ENCODE results near the gene SMARCA2.

Gene SMARCA2

DNA sequence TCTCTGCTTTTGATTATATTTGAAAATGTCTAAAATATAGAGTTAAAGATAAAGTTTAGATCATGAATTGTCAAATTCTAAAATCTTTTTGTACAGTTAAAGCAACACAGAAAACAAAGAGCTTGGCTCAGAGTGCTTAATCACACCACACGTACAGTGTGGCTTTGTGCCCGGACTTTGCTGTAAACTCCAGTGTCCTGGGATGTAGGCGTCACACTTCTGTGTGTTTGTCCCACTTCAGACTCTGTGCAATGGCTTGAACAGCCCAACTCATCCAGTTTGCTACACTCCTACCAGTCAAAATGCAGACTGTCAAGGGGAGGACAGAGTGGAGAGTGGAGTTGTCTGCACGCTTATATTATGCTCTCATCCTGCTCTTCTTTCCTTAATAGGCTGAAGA, 45.3 kb downstream of the SMARCA2 start:
- no CpG with 5 or more reads among the region's 4 CpGs for WGBS (ENCODE audit: insufficient coverage, insufficient read length)
- DNase-seq (ENCODE audit: low read depth, low spot score): no peak
- Histone ChIP-seq H3K4me1 (ENCODE audit: control insufficient read depth, insufficient read depth, low read length) (no peaks in the 10 kb centered on the region), H3K9me3 (ENCODE audit: control insufficient read depth, insufficient read depth, low read length) (no peaks in the 10 kb centered on the region), H3K36me3 (ENCODE audit: control insufficient read depth, insufficient read depth, low read length) (no peaks in the 10 kb centered on the region), H3K27ac (ENCODE audit: low read length) (no peak overlapping the region), H3K4me3 (ENCODE audit: low read length) (no peak overlapping the region), H3K27me3 (ENCODE audit: control insufficient read depth, insufficient read depth, low read length) (no peaks in the 10 kb centered on the region)

DNA sequence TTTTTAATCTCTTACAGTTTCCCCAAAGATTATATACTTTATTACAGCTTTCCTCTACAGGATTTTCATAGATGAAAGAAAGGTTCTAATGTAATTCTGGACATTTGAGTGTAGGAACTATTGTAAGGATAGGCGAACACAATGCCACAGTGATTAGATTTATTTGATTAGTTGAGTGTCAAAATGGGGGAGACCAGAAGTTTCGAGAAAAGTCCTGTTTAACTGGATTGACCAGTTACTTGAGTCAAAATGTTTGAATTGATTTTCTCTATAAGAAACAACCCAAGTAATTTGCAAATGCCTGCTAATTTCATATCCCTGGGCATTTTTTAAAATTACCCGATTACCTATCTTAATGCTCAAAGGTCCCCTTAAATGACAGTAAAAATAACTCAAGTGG, 50.6 kb downstream of the SMARCA2 start:
- H3K4me1 ChIP-seq (ENCODE audit: control insufficient read depth, insufficient read depth, low read length): no peaks in the 10 kb centered on the region
- WGBS (ENCODE audit: insufficient coverage, insufficient read length): no CpG with 5 or more reads among the region's 3 CpGs
- no peak overlapping the region for H3K4me3 ChIP-seq (ENCODE audit: low read length)
- DNase-seq (ENCODE audit: low read depth, low spot score): no peak
- no peaks in the 10 kb centered on the region for H3K27me3 ChIP-seq (ENCODE audit: control insufficient read depth, insufficient read depth, low read length)
- H3K27ac ChIP-seq (ENCODE audit: low read length): no peak overlapping the region
- H3K9me3 ChIP-seq (ENCODE audit: control insufficient read depth, insufficient read depth, low read length): no peaks in the 10 kb centered on the region
- H3K36me3 ChIP-seq (ENCODE audit: control insufficient read depth, insufficient read depth, low read length): no peaks in the 10 kb centered on the region

DNA sequence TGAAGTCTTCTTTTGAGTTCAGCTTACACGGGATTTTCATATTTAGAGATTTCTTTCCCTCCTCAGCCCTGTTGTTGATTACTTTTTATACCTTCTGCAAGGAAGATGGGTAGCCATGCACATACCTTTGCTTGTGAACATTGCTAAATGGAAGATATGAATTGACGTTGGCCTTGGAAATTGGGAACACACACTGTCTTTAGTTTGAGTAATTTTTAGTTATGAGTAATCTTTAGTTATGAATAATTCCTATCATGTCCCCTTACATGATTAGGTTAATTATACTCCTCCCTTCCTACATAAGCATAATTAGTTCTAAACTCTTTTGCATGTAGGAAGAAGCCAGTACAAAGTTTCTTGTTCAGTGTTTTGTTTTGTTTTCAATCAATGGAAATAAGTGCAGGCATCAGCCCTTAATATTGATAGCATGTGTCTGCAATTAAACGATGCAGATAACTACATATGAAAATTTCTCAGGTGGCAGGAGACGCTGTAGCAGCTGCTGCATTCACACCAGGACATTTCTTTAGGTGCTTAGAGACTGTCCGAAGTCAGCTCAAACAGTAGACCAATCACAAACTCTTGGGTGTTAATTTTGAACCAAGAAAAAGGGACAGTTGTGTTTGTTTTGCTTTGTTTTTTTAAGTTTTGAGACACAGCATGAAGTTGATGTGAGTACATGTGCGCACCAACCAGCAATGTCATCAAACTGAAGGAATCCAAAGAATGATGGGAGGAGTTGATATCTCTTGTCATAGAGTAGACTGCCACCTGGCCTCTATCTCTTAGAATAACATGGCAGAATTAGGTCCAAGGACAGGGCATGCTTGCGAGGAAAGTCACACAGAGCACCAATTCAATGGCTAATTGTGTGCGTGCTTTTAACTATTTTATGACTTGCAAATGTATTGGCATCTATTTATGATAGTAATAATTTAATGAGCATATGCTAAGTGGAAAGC, 51.4 kb downstream of the SMARCA2 start:
- no peaks in the 10 kb centered on the region for H3K36me3 ChIP-seq (ENCODE audit: control insufficient read depth, insufficient read depth, low read length)
- no peaks in the 10 kb centered on the region for H3K9me3 ChIP-seq (ENCODE audit: control insufficient read depth, insufficient read depth, low read length)
- no CpG with 5 or more reads among the region's 8 CpGs for WGBS (ENCODE audit: insufficient coverage, insufficient read length)
- H3K4me3 ChIP-seq (ENCODE audit: low read length): no peak overlapping the region
- peak; percentile 20 for DNase-seq (ENCODE audit: low read depth, low spot score)
- no peak overlapping the region for H3K27ac ChIP-seq (ENCODE audit: low read length)
- H3K4me1 ChIP-seq (ENCODE audit: control insufficient read depth, insufficient read depth, low read length): no peaks in the 10 kb centered on the region
- no peaks in the 10 kb centered on the region for H3K27me3 ChIP-seq (ENCODE audit: control insufficient read depth, insufficient read depth, low read length)

DNA sequence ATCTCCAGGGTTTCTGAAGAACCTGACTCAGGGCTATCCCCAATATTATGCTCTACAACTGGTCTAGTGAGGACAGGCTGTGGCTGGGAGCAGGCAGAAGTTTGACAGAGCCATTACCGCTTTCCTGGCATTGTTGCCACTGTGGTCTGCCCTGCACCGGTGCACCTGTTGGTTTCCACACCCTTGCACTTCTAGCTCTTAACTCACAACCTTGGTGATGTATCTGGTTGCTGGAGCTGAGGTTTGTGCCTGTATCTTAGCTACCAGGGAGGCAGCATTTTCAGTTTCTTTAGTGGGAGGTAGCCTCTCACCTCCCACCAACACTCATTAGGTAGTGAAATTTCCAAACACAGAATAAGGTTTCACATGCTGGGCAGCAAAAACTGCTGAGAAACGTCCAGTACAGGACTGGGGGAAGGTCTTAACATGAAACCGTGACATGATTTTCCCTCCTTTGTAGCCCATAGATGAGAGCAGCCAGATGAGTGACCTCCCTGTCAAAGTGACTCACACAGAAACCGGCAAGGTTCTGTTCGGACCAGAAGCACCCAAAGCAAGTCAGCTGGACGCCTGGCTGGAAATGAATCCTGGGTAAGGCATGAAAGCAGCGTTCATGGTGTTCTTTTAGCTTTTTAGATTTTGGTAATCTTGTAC, 57.7 kb downstream of the SMARCA2 start:
- Histone ChIP-seq H3K4me3 (ENCODE audit: low read length) (no peak overlapping the region), H3K27ac (ENCODE audit: low read length) (no peak overlapping the region), H3K36me3 (ENCODE audit: control insufficient read depth, insufficient read depth, low read length) (no peaks in the 10 kb centered on the region), H3K4me1 (ENCODE audit: control insufficient read depth, insufficient read depth, low read length) (no peaks in the 10 kb centered on the region), H3K9me3 (ENCODE audit: control insufficient read depth, insufficient read depth, low read length) (no peaks in the 10 kb centered on the region), H3K27me3 (ENCODE audit: control insufficient read depth, insufficient read depth, low read length) (no peaks in the 10 kb centered on the region)
- no peak for DNase-seq (ENCODE audit: low read depth, low spot score)
- no CpG with 5 or more reads among the region's 8 CpGs for WGBS (ENCODE audit: insufficient coverage, insufficient read length)

DNA sequence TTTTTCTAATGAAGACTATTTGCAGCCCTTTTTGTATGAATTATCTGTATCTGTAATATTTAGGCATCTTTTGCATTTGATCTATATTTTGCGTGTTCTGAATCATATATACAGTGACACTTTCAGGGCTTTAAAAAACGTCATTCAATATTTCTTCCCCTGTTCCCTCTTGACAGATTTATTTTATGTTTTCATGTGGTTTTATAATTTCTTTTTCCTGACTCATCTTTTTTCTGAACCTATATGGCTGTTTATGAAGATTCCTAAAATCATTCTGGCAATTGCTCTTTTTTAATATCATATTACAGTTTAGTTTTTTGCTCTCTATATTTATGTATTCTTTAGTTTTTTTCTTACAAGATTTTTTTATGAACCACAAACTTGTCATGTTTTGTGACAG, 67.6 kb downstream of the SMARCA2 start:
- Histone ChIP-seq H3K27ac (ENCODE audit: low read length) (no peak overlapping the region), H3K27me3 (ENCODE audit: control insufficient read depth, insufficient read depth, low read length) (no peaks in the 10 kb centered on the region), H3K9me3 (ENCODE audit: control insufficient read depth, insufficient read depth, low read length) (no peaks in the 10 kb centered on the region), H3K36me3 (ENCODE audit: control insufficient read depth, insufficient read depth, low read length) (no peaks in the 10 kb centered on the region), H3K4me1 (ENCODE audit: control insufficient read depth, insufficient read depth, low read length) (no peaks in the 10 kb centered on the region), H3K4me3 (ENCODE audit: low read length) (no peak overlapping the region)
- no CpG with 5 or more reads among the region's 2 CpGs for WGBS (ENCODE audit: insufficient coverage, insufficient read length)
- no peak for DNase-seq (ENCODE audit: low read depth, low spot score)

- DNase-seq (ENCODE audit: low read depth, low spot score): no peak
- WGBS (ENCODE audit: insufficient coverage, insufficient read length): no CpG with 5 or more reads among the region's 6 CpGs
- Histone ChIP-seq H3K4me3 (ENCODE audit: low read length) (no peak overlapping the region), H3K36me3 (ENCODE audit: control insufficient read depth, insufficient read depth, low read length) (no peaks in the 10 kb centered on the region), H3K4me1 (ENCODE audit: control insufficient read depth, insufficient read depth, low read length) (no peaks in the 10 kb centered on the region), H3K27ac (ENCODE audit: low read length) (no peak overlapping the region), H3K27me3 (ENCODE audit: control insufficient read depth, insufficient read depth, low read length) (no peaks in the 10 kb centered on the region), H3K9me3 (ENCODE audit: control insufficient read depth, insufficient read depth, low read length) (no peaks in the 10 kb centered on the region)
Measured at GRCh38 chr9:2083479-2083878, 68.3 kb downstream of the SMARCA2 start.

DNA sequence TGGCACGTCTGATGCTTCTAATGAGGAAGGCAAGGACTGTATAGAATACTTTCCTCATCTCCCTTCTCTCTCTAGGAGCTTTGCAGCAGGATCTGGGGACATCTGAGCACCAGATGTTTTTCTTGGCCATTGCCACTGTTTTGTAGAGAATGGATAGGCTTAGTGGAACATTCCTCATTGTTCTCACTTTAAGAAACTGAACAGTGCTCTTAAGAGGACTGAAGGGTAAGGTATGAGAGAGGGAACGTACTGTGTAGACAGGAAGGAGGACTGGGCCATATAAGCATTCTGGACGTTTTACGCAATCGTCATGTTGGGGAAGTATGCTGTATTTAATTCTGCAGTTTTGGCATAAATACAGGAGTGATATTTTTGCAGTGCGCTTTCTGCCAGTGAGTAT, 70.6 kb downstream of the SMARCA2 start:
- Histone ChIP-seq H3K36me3 (ENCODE audit: control insufficient read depth, insufficient read depth, low read length) (no peaks in the 10 kb centered on the region), H3K27ac (ENCODE audit: low read length) (no peak overlapping the region), H3K4me1 (ENCODE audit: control insufficient read depth, insufficient read depth, low read length) (no peaks in the 10 kb centered on the region), H3K9me3 (ENCODE audit: control insufficient read depth, insufficient read depth, low read length) (no peaks in the 10 kb centered on the region), H3K4me3 (ENCODE audit: low read length) (no peak overlapping the region), H3K27me3 (ENCODE audit: control insufficient read depth, insufficient read depth, low read length) (no peaks in the 10 kb centered on the region)
- DNase-seq (ENCODE audit: low read depth, low spot score): no peak
- no CpG with 5 or more reads among the region's 6 CpGs for WGBS (ENCODE audit: insufficient coverage, insufficient read length)

DNA sequence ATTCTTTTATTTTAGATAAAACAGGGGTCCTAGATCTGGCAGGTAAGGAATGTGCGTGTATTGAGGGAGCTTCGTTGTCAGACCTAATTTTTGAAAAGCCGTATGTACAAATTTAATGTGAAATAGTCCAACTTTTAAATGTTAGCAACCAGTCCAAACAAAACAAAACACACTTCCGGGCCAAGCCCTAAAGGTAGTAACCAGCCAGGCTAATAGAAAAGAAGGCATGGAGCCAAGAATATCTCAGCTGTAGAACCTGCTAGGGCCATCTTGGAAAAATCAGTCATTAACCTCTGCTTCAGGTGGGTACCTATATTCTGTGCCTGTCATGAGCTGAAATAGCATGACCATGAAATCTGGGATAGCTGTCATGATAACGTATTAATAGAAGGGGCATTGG, 71.0 kb downstream of the SMARCA2 start:
- Histone ChIP-seq H3K27ac (ENCODE audit: low read length) (no peak overlapping the region), H3K4me1 (ENCODE audit: control insufficient read depth, insufficient read depth, low read length) (no peaks in the 10 kb centered on the region), H3K4me3 (ENCODE audit: low read length) (no peak overlapping the region), H3K36me3 (ENCODE audit: control insufficient read depth, insufficient read depth, low read length) (no peaks in the 10 kb centered on the region), H3K9me3 (ENCODE audit: control insufficient read depth, insufficient read depth, low read length) (no peaks in the 10 kb centered on the region), H3K27me3 (ENCODE audit: control insufficient read depth, insufficient read depth, low read length) (no peaks in the 10 kb centered on the region)
- no peak for DNase-seq (ENCODE audit: low read depth, low spot score)
- WGBS (ENCODE audit: insufficient coverage, insufficient read length): no CpG with 5 or more reads among the region's 5 CpGs

DNA sequence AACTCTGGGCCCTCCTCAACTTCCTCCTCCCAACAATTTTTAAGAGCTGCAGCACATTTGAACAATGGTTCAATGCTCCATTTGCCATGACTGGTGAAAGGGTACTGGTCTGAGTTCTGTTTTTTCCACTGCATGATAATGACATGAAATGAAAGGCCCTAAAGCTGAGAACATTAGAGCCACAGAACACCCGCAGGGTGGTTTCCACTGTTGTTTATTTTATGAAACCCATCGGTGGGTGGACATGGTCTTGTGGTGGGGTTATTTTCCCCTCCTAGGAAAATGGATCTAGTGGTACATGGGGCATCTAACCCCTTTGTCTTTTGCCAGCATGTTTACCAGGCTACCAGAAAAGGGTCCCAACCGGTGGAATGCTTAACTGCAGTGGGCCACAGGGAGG, 71.8 kb downstream of the SMARCA2 start:
- no peaks in the 10 kb centered on the region for H3K27me3 ChIP-seq (ENCODE audit: control insufficient read depth, insufficient read depth, low read length)
- no peak overlapping the region for H3K27ac ChIP-seq (ENCODE audit: low read length)
- H3K9me3 ChIP-seq (ENCODE audit: control insufficient read depth, insufficient read depth, low read length): no peaks in the 10 kb centered on the region
- no CpG with 5 or more reads among the region's 3 CpGs for WGBS (ENCODE audit: insufficient coverage, insufficient read length)
- H3K36me3 ChIP-seq (ENCODE audit: control insufficient read depth, insufficient read depth, low read length): no peaks in the 10 kb centered on the region
- H3K4me1 ChIP-seq (ENCODE audit: control insufficient read depth, insufficient read depth, low read length): no peaks in the 10 kb centered on the region
- DNase-seq (ENCODE audit: low read depth, low spot score): no peak
- H3K4me3 ChIP-seq (ENCODE audit: low read length): no peak overlapping the region

DNA sequence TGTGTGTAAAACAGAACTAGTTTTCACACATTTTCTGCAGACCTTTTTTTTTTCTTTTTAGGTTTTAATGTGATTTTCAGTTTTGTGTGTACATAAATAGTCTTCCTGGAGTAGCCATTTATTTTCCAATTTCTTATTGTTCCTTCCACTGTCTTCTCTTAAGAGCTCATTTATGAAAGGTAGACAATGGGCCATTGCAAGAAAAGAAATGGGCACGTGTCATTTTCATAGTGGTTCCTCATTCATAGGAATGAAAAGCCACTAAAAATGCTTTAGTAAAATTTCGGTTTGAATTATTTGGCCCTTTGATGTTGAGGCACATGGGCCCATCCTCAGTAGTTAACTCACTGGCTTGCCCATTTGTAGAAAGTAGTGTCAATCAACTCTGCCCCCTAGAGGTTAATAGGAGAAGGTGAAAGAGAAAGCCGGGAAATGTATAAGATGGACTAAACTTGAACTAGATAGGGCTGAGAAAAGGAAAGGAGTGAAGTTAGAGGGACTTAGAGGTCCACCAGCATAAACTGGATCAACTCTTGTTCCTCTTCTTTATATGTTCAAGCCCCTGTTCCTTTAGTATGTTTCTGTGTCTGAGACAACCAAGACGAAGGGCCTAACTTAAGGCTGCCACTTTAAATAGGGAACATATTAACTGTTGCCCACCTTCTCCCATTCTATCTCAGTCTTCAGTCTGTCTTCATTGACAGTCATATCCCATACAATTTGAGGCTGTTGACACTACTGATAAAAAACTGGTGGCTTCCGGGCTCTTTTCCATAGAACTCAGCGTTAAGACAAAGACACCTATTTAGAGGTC, 72.6 kb downstream of the SMARCA2 start:
- Histone ChIP-seq H3K36me3 (ENCODE audit: control insufficient read depth, insufficient read depth, low read length) (no peaks in the 10 kb centered on the region), H3K27ac (ENCODE audit: low read length) (no peak overlapping the region), H3K27me3 (ENCODE audit: control insufficient read depth, insufficient read depth, low read length) (no peaks in the 10 kb centered on the region), H3K4me1 (ENCODE audit: control insufficient read depth, insufficient read depth, low read length) (no peaks in the 10 kb centered on the region), H3K9me3 (ENCODE audit: control insufficient read depth, insufficient read depth, low read length) (no peaks in the 10 kb centered on the region), H3K4me3 (ENCODE audit: low read length) (no peak overlapping the region)
- DNase-seq (ENCODE audit: low read depth, low spot score): peak; percentile 27
- WGBS (ENCODE audit: insufficient coverage, insufficient read length): no CpG with 5 or more reads among the region's 6 CpGs
